ENCODE results near the gene SLIT2. TPM values are rescaled to one million over a fixed set of nuclear protein-coding genes. Genes with fewer than 3 reads are reported as not detected.

Gene SLIT2, protein sequence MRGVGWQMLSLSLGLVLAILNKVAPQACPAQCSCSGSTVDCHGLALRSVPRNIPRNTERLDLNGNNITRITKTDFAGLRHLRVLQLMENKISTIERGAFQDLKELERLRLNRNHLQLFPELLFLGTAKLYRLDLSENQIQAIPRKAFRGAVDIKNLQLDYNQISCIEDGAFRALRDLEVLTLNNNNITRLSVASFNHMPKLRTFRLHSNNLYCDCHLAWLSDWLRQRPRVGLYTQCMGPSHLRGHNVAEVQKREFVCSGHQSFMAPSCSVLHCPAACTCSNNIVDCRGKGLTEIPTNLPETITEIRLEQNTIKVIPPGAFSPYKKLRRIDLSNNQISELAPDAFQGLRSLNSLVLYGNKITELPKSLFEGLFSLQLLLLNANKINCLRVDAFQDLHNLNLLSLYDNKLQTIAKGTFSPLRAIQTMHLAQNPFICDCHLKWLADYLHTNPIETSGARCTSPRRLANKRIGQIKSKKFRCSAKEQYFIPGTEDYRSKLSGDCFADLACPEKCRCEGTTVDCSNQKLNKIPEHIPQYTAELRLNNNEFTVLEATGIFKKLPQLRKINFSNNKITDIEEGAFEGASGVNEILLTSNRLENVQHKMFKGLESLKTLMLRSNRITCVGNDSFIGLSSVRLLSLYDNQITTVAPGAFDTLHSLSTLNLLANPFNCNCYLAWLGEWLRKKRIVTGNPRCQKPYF (N-terminal part only)
- total RNA-seq (2022; extraction: Qiagen RNA extraction), result 0.02 to 0.03 TPM (median 0.03 TPM) in 3 of 5 replicates, not detected in the others

DNA sequence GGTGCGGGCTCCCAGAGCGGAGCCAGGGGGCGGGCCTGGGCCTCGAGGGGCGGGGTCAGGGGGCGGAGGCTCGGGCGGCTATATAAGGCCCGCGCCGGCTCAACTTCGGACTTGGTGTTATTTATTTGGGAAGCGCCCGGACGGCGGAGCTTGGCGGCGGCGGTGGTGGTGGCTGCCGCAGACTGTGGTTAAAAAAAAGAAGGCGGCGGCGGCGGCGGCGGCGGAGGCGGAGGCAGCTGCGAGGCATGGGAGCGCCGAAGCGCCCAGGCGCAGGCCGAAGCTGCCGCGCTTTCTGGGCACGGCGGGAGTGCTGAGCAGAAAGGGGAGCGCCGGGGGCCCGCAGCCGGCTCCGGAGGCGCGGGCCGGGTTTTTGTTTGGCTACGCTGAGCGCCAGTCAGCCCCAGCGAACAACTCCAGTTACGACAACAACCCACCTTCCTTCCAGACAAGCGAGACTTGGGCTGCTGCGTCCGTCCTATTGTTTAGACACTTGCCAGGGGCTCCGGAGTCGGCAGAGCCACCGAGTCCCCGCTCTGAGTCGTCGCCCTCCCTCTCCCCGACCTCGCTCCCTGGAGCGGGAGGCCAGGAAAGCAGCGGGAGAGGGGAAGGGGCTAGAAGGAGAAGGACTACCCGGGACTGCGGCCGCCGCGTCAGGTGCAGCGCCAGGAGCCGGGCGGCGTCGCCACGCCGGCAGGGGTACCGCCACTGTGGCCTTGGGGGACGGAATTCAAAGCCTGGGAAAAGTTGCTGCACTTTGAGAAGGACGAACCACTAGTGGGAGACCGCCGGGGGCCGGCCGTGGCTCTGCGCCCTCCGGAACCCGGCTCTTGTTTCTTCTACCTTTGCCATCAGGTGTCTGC lies at the start of gene SLIT2:
TSS of gene SLIT2 (plus strand) at position 110 of the 860 bp plus-strand sequence. CDS start 1,911 bp downstream, outside the sequence.

